Transverse colon (tissue), 4 donors: Measurements from ENCODE around the gene C1QBP. TPM values are rescaled to one million over a fixed set of nuclear protein-coding genes. Genes with fewer than 3 reads are reported as not detected.

Source experiments
- DNase-seq: peaks from one replicate; pipeline ENCODE4 v3.0.0-alpha.2; 2019
- H3K27ac ChIP-seq, 4 donors: fragments of 200-600 bp; sonication (generic); 2 replicates each; pipeline ENCODE4 v1.5.1; 2016 to 2018; ENCODE audit warnings: inconsistent platforms in 4 of 4
- H3K27me3 ChIP-seq: fragments of 200-600 bp; sonication (generic); 2 replicates; pipeline ENCODE4 v1.5.1; 2017; ENCODE audit warnings: inconsistent platforms
- H3K36me3 ChIP-seq, 4 donors: fragments of 200-600 bp; sonication (generic); 2 replicates each; pipeline ENCODE4 v1.5.1; 2017 to 2019; ENCODE audit warnings: inconsistent platforms in 4 of 4
- H3K4me1 ChIP-seq, 4 donors: fragments of 200-600 bp; sonication (generic); 2 replicates each; pipeline ENCODE4 v1.5.1; 2017 to 2020; ENCODE audit warnings: inconsistent platforms in 4 of 4
- H3K4me3 ChIP-seq, 4 donors: fragments of 200-600 bp; sonication (generic); 1 replicate in 1 of 4; 2 replicates in 3 of 4; pipeline versions ENCODE4 v1.5.1 to v1.6.1; 2017 to 2019; ENCODE audit warnings: inconsistent platforms in 4 of 4
- H3K9me3 ChIP-seq, 2 donors: fragments of 200-600 bp; sonication (generic); 2 replicates each; pipeline ENCODE4 v1.5.1; 2017 to 2019; ENCODE audit warnings: inconsistent platforms in 2 of 2
- CTCF ChIP-seq, 5 experiments: fragments of 200-600 bp in 3 of 5; fragments of 450-650 bp in 2 of 5; sonication (generic) in 3 of 5; IDR thresholded peaks; 1 replicate in 2 of 5; 2 replicates in 3 of 5; pipeline ENCODE4 v1.5.1; 2016 to 2017; ENCODE audit warnings: antibody characterized with exemption in 5 of 5, inconsistent platforms in 3 of 5, mild to moderate bottlenecking in 2 of 5, moderate library complexity in 1 of 5
- EP300 ChIP-seq: sonication (generic); formaldehyde crosslinking; IDR thresholded peaks from one replicate; pipeline ENCODE4 v1.6.1; 2017; ENCODE audit warnings: antibody characterized with exemption, low read depth
- POLR2A ChIP-seq: fragments of 450-650 bp; IDR thresholded peaks from one replicate; pipeline ENCODE4 v1.6.1; 2016; ENCODE audit warnings: antibody characterized with exemption, mild to moderate bottlenecking, moderate library complexity
- POLR2AphosphoS5 ChIP-seq, 3 donors: sonication (generic); formaldehyde crosslinking; IDR thresholded peaks; one replicate each; pipeline ENCODE4 v1.6.1; 2016; ENCODE audit warnings: antibody characterized with exemption in 3 of 3
- WGBS, 2 donors: methylation state at CpG; one replicate each; pipeline ENCODE4 v1.1.5; 2018; ENCODE audit warnings: low coverage in 1 of 2; 5-methylcytosine and 5-hydroxymethylcytosine counted together
- in situ Hi-C, 4 donors: fragments of 200-750 bp; cut with MboI; loops; one replicate each; pipeline versions ENCODE4 v1.15.0 to v1.15.1; 2017; ENCODE audit warnings: low sequenced_read_pairs in 3 of 4, low pct_ligation_motif_present in 1 of 4, low pct_unique_long_range_greater_than_20kb in 1 of 4
- intact Hi-C: fragments of 100-400 bp; cut with DNase I; formaldehyde crosslinking; loops from one replicate; pipeline ENCODE4 v1.15.1; 2023; ENCODE audit warnings: low total_unique reads
- total RNA-seq, 4 donors: library from RNA; depleted of rRNA; stranded (reverse); fragments of >200 nt; gene quantifications; one replicate each; pipeline ENCODE4 v1.1.0, GENCODE V29; 2016

Gene C1QBP
- total RNA-seq, 4 donors from 2014 or later = 31.0 to 183 (median 85.8) TPM

GRCh38 chr17:5419959-5420653 lies 18.8 kb downstream of the C1QBP start, which contains the start of gene RPAIN:
RPAIN (plus strand) TSS chr17:5420182; CDS start chr17:5420211, 29 bp downstream.
- Histone ChIP-seq H3K27ac (peak within 1 kb of the TSS; percentile 95 to 97 (median 95)), H3K36me3 (peaks cover 0 to 21% (median 9%) of the 10 kb centered on the region in 4 donors), H3K9me3 (no peaks in the 10 kb centered on the region), H3K27me3 (no peaks in the 10 kb centered on the region), H3K4me1 (peaks cover 21 to 39% (median 28%) of the 10 kb centered on the region in 4 donors), H3K4me3 (peak within 1 kb of the TSS; percentile 71 to 92 (median 80))
- peak; percentile 91 for DNase-seq
- intact Hi-C loops = no loop called here
- WGBS, 2 donors = 2 to 8% methylated on average over 4 to 27 of the region's 41 CpGs
- no peak for TF ChIP-seq CTCF (IDR thresholded peaks at IDR 0.05)
- TF ChIP-seq EP300 = no peak
- TF ChIP-seq POLR2A = peak; percentile 43
- peak; percentile 82 to 89 (median 84) for TF ChIP-seq POLR2AphosphoS5 (IDR thresholded peaks at IDR 0.05)
- in situ Hi-C loops = no loop called here

GRCh38 chr17:5419356-5419958 lies 19.5 kb downstream of the C1QBP start, which contains the start of gene NUP88:
NUP88 (minus strand) TSS chr17:5419662; CDS start chr17:5419650, 12 bp downstream.
- in situ Hi-C loops = no loop called here
- intact Hi-C loops = no loop called here
- TF ChIP-seq POLR2AphosphoS5 (IDR thresholded peaks at IDR 0.05) (peak; percentile 93 to 96 (median 96)), CTCF (IDR thresholded peaks at IDR 0.05) (no peak), POLR2A (peak; percentile 86), EP300 (no peak)
- Histone ChIP-seq H3K4me3 (peak within 1 kb of the TSS; percentile 71 to 92 (median 80)), H3K36me3 (peaks cover 0 to 16% (median 6%) of the 10 kb centered on the region in 4 donors), H3K27ac (peak within 1 kb of the TSS; percentile 95 to 97 (median 95)), H3K27me3 (no peaks in the 10 kb centered on the region), H3K9me3 (no peaks in the 10 kb centered on the region), H3K4me1 (peaks cover 21 to 42% (median 30%) of the 10 kb centered on the region in 4 donors)
- DNase-seq = peak; percentile 96
- 0% methylated on average over 49 of the region's 49 CpGs; no CpG with 5 or more reads in 1 of the 2 donors for WGBS, 2 donors

- peak; percentile 74 for DNase-seq
- Histone ChIP-seq H3K36me3 (peaks cover 0 to 10% (median 5%) of the 10 kb centered on the region in 4 donors), H3K27me3 (no peaks in the 10 kb centered on the region), H3K4me1 (peaks cover 21 to 48% (median 32%) of the 10 kb centered on the region in 4 donors), H3K4me3 (peak overlapping the region; percentile 67 to 92 (median 74)), H3K27ac (peak overlapping the region; percentile 95 to 97 (median 95)), H3K9me3 (no peaks in the 10 kb centered on the region)
- in situ Hi-C loops (no loop called here), intact Hi-C loops (no loop called here)
- 0% methylated on average over 7 to 26 of the region's 26 CpGs for WGBS, 2 donors
- no peak for TF ChIP-seq EP300
- TF ChIP-seq POLR2AphosphoS5 (IDR thresholded peaks at IDR 0.05) = peak in 2 of 3 donors; percentile 59 to 68
- TF ChIP-seq CTCF (IDR thresholded peaks at IDR 0.05) = no peak
Measured at GRCh38 chr17:5418858-5419355, 20.0 kb downstream of the C1QBP start.

- TF ChIP-seq EP300 (no peak), CTCF (IDR thresholded peaks at IDR 0.05) (no peak), POLR2AphosphoS5 (IDR thresholded peaks at IDR 0.05) (peak in 1 of 3 donors; percentile 17), POLR2A (no peak)
- Histone ChIP-seq H3K9me3 (no peaks in the 10 kb centered on the region), H3K4me1 (peaks cover 21 to 56% (median 36%) of the 10 kb centered on the region in 4 donors), H3K36me3 (peaks cover 0 to 15% (median 0%) of the 10 kb centered on the region in 4 donors), H3K27ac (peak overlapping the region; percentile 95 to 97 (median 95)), H3K27me3 (no peaks in the 10 kb centered on the region), H3K4me3 (no peak overlapping the region)
- intact Hi-C loops (no loop called here), in situ Hi-C loops (no loop called here)
- DNase-seq = peak; percentile 51
- 38% methylated on average over 2 of the region's 2 CpGs; no CpG with 5 or more reads in 1 of the 2 donors for WGBS, 2 donors
Measured at GRCh38 chr17:5416901-5417300, 22.1 kb downstream of the C1QBP start.
